GM18517 (cell line): ENCODE measurements around the gene METTL27.
"Not testable (repeated sequence)": the region's sequence is repeated elsewhere in the genome, so short reads cannot be mapped to it uniquely, and the experiment has no call there.

Experiments used
- ATAC-seq: cut with Tn5 transposase; IDR thresholded peaks from one replicate; pipeline ENCODE4 v1.9.1; 2021; ENCODE audit warnings: mild to moderate bottlenecking, moderate library complexity; ENCODE audit not compliant: unreplicated experiment

Gene METTL27

GRCh38 chr7:73839743-73840714 lies 2.3 kb downstream of the METTL27 start:
- ATAC-seq = no peak

DNA sequence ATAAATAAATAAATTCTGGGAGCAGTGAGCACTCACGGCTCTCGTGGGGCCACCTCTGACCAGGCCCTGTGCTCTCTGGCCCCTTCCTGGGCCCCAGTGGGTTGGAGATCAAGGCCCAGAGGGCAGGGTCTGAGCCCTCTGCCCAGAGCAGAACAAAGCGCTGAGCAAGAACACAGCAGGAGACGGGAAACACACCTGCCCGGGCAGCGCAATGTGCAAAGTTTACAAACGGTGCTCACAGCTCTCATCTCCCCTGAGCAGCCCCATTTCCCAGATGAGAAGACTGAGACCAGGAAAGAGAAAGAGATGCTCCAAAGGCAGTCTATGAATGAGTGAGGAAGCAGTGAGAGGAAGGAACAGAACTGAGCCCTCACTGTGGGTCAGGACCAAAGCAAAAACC lies 3.0 kb downstream of the METTL27 start:
- no peak for ATAC-seq

GRCh38 chr7:73838642-73839041 lies 3.7 kb downstream of the METTL27 start:
- ATAC-seq = no peak

DNA sequence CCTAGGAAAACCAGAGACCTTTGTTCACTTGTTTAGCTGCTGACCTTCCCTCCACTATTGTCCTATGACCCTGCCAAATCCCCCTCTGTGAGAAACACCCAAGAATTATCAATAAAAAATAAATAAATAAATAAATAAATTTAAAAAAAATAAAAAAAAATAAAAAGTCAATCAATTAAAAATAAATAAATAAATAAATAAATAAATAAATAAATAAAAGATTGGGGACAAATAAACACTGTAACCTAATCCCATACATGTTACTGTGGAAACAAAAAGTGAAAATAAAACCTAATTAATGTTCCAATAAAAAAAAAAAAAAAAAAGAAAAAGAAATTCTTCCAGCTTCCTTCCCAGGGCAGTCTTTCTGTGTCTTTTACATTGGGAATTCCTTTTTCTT lies 5.1 kb downstream of the METTL27 start:
- ATAC-seq = not testable (repeated sequence)

DNA sequence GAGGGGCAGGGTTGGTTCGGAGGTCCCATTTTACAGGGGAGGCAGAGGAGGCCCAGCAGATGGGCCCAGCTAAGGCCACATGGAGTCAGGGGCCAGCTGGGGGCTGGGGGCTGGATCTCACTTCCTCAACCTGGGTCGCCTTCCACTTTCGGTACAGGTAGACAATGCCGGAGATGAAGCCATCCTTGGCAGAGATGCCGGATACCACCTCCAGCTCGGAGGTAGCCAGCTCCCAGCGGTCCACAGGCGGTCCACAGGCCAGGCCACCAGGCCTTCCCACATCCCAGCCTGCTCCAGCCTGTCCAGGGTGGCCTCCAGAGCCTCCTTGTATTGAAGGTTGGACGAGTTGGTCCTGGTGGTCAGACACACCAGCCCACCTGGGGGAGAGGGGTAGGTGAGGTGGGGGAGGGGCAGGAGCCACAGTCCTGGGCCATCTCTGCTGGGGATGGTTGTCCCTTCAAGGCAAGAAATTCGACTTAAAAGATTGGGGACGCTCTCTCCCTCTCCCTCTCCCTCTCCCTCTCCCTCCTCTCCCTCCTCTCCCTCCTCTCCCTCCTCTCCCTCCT lies 7.6 kb downstream of the METTL27 start:
- ATAC-seq = no peak

GRCh38 chr7:73833251-73833919 lies 8.9 kb downstream of the METTL27 start:
- no peak for ATAC-seq

DNA sequence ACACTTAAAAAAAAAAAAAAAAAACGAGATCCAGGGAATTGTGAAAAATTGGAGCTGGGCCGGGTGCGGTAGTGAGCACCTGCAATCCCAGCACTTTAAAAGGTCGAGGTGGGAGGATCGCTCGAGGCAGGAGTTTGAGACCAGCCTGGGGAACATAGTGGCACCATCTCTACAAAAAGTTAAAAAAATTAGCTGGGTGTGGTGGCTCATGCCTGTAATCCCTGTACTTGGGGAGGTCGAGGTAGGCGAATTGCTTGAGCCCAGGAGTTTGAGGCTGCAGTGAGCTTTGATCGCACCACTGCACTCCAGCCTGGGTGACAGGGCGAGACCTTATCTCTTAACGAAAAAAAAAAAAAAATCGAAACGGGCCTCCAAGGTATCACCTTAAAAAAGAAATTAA lies 9.5 kb downstream of the METTL27 start:
- ATAC-seq = no peak

DNA sequence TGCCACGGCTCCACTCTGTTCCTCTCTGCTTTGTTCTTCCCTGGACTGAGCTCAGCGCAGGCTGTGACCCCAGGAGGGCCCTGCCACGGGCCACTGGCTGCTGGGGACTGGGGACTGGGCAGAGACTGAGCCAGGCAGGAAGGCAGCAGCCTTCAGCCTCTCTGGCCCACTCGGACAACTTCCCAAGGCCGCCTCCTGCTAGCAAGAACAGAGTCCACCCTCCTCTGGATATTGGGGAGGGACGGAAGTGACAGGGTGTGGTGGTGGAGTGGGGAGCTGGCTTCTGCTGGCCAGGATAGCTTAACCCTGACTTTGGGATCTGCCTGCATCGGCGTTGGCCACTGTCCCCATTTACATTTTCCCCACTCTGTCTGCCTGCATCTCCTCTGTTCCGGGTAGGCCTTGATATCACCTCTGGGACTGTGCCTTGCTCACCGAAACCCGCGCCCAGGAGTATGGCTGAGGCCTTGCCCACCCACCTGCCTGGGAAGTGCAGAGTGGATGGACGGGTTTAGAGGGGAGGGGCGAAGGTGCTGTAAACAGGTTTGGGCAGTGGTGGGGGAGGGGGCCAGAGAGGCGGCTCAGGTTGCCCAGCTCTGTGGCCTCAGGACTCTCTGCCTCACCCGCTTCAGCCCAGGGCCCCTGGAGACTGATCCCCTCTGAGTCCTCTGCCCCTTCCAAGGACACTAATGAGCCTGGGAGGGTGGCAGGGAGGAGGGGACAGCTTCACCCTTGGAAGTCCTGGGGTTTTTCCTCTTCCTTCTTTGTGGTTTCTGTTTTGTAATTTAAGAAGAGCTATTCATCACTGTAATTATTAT lies 10.3 kb downstream of the METTL27 start:
- ATAC-seq = no peak

GRCh38 chr7:73831584-73831833 lies 10.8 kb downstream of the METTL27 start:
- no peak for ATAC-seq

GRCh38 chr7:73830681-73831583 lies 11.4 kb downstream of the METTL27 start, which contains the start of gene CLDN4:
TSS of gene CLDN4 (plus strand) at chr7:73830996. CDS start at chr7:73831202, 206 bp downstream.
- ATAC-seq = no peak

DNA sequence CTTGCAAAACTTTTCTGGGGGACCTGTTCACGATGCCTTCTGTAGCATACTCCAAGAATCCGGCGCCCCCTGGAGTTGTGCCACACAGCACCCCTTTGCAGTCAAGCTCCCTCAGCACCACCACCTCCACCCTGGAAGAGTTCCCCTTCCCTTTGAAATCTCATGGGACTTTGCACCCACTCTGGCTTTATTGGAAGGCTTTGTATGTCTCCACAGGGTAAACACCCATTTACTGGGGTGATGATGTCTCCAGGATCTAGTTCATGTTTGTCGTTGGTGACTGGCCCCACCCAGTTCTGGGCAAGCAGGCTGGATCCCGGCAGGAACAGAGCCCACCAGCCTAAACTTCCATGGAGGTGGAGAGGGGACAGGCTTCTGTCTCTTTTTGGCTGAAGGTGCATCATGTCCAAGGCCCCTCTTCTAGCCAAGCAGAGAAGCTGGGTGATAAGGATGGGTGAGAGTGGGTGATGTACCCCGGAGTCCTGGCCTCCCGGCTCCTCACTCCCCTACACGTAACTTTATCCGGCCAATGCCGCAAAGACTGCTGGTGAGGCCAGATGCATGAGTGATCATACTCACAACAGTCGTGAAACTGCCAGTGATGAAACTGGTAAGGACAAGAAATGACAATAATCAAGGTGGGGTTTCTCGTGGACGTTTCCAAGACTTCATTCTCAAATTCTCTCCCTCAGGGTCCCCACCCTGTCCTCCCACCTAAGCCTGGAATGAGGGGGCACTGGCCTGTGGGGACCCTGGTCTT lies 12.2 kb downstream of the METTL27 start:
- no peak for ATAC-seq

GRCh38 chr7:73829505-73829904 lies 12.8 kb downstream of the METTL27 start:
- no peak for ATAC-seq

DNA sequence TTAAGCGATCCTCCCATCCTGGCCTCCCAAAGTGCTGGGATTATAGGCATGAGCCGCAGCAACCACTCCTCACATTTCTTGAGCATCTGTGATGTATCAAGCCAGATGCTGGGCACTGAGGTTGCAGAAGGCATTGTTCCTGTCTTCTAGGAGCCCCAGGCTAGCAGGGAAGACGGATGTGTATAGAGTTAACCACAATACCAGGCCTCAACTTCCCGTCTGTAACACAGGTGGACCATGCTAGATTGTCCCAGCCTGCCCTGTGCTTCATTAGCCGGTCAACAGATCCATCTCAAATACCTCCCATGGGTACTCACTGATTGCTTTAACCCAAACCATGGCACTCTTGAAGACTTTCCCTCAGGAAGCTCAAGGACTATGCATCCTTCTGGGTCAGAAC lies 13.3 kb downstream of the METTL27 start:
- no peak for ATAC-seq

DNA sequence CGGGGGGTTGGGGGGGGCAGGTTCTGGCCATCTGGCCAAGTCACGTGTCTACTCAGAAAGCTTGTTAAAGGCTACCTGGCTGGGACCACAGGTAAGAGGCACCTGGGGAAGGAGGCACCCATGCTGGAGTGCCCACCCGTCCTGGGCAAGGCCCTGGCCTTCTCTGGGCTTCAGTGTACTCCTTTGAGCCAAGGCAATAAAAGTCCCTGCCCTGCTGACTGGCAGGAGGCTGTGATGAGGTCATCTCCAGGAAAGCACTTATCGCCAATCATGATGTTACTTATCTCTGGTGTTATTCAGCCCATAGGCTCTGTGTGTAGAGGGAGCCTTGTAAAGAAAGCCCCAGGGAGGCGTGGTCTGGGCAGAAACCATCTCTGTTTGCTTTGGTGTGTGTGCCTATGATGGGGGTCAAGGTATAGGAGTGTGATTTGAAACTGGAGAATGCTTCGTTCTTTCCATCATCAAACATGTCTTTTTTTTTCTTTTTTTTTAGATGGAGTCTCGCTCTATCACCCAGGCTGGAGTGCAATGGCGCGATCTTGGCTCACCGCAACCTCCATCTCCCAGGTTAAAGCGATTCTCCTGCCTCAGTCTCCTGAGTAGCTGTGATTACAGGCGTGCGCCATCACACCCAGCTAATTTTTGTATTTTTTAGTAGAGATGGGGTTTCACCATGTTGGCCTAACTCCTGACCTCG lies 14.1 kb downstream of the METTL27 start:
- no peak for ATAC-seq

DNA sequence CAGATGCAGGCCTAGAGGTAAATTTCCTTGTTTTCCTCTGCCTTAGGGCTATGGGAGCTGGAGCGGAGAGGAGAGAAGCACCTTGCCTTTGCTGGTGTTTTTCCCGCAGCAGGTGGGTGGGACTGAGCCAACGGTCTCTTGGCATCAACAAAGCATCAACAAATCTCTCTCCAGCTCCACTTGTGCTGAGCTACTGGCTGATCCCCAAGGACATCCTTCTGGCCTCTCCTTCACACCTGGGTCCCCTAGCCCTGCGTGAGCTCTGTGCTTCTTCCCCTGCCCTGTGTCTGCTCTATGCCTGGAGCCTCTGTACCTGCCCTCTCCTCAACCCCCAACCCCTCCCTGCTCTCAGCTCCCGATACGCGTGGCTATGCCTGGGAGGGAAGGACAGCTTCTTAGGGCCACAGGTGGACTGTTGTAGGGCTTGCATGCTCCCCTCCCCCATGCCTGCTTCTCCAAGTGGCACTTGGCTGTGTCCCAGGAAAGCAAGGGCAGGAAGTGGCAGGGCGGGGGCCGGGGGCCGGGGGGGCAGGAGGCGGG lies 14.7 kb downstream of the METTL27 start:
- ATAC-seq = no peak

DNA sequence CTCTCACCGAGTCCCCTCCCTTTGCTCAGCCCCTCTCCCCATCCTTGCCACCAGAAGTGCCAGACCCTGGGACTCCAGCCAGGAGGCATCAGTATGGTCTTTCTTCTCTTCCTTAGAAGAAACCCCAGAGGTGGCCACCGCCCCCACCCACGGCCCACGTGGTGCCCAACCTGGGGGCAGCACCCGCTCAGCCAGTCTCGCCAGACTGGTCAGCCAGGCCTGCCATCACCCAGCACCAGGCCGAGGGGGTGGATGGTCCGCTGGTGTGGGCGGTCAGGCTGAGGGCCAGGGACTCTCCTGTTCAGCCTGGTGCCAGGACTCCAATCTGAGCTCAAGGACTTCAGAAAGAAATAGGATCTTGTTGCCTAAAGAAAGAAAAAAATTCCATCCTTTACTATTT lies 17.3 kb downstream of the METTL27 start:
- ATAC-seq = no peak

GRCh38 chr7:73823873-73824592 lies 18.3 kb downstream of the METTL27 start:
- ATAC-seq = no peak

DNA sequence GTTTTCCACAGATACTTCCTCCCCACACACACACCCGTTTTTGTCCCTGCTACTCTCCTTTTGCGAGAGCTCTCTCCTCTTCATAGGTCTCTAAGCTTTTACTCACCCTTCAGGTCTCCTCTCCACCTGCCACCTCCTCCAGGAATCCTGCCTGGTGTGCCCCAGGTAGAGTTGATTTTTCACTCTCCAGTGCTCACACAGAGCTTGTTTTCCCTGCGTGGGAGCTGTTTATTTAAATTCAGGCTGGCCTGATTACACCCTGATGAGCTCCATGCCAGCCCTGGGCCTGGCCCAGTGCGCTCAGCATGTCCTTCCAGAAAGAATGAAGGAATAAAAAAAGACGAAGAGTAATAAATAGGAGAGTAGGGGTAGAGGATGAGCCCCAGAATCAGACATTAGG lies 19.1 kb downstream of the METTL27 start:
- ATAC-seq = no peak
